ENCODE results near the gene KCNG2.
"Not testable (repeated sequence)": the region's sequence is repeated elsewhere in the genome, so short reads cannot be mapped to it uniquely, and the experiment has no call there.

The KCNG2 gene, protein sequence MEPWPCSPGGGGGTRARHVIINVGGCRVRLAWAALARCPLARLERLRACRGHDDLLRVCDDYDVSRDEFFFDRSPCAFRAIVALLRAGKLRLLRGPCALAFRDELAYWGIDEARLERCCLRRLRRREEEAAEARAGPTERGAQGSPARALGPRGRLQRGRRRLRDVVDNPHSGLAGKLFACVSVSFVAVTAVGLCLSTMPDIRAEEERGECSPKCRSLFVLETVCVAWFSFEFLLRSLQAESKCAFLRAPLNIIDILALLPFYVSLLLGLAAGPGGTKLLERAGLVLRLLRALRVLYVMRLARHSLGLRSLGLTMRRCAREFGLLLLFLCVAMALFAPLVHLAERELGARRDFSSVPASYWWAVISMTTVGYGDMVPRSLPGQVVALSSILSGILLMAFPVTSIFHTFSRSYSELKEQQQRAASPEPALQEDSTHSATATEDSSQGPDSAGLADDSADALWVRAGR

DNA sequence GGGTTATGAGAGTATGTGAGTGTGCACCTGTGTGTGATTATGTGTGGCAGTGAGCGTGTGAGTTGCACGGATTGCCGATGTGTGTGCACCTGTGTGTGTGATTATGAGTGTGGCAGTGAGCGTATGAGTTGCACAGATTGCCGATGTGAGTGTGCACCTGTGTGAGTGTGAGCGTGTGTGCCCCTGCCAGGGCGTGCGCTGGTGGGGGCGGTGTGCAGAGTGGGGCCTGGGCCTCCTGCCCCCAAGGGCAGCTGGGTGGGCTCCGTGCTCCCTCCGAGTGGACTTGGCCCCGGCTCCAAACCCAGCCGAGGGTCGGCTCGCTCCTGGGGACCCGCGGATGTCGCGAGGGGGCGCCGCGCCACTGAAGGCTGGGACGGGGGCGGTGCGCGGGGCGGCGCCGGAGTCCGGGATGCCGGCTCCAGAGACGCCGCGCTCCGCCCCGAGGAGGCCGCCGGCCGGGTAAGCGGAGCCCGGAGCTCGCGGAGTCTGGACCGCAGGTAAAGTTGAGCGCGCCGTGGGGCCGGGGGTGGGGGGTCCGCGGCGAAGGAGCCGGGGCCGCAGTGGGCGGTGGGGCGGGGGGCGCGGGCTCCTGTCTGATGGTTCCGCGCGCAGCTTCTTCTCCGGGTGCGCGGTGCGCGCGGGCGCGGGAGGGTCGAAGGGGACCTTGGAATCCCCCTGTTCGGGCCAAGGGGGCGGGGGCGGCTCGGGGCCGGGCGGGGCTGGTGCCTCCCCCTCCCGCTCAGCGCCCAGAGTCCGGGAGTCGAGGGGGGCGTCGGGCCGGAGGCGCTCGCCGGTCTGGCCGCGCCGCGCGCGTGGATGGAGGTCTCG lies at the start of gene KCNG2:
TSS of gene KCNG2 (plus strand) at position 421 of the 828 bp plus-strand sequence. CDS start 65,730 bp downstream, outside the sequence.
- peak; percentile 55 for DNase-seq

DNA sequence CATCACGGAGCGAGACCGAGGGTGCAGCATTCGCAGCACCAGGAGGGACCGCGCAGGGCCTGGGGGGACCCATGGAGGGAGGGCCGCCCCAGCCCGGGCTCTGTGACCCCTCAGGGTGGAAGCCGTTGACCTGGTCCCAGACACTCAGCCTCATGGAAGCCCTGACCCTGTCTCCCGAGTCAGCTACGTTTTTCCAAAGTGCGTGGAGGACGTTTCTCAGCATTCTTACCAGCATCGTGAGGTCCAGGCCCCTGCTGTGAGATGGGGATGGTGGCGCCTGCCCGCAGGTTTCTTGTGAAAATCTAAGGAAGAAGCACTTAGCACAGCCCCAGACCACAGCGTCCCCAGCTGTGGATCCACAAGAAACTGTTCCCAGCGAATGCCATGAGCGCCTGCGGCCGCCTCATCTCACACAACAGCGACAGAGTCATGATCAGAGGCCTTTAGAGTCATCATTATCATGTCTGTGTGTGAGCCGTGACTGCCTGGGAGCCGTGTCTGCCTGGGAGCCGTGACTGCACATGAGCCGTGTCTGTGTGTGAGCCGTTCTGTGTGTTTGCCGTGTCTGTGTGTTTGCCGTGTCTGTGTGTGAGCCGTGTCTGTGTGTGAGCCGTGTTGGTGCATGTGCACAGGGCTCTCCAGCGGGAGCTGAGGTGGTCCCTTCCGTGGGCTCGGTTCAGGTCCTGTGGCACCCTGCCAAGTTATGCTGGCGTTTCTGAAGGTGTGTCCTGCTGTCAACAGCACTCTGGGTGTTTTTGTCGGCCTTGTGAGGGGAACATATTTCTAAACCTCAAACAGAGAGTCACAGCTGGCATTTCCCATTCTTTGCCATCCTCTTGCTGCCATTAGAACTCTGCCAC lies 49.2 kb upstream of the KCNG2 start:
- DNase-seq: no peak

DNA sequence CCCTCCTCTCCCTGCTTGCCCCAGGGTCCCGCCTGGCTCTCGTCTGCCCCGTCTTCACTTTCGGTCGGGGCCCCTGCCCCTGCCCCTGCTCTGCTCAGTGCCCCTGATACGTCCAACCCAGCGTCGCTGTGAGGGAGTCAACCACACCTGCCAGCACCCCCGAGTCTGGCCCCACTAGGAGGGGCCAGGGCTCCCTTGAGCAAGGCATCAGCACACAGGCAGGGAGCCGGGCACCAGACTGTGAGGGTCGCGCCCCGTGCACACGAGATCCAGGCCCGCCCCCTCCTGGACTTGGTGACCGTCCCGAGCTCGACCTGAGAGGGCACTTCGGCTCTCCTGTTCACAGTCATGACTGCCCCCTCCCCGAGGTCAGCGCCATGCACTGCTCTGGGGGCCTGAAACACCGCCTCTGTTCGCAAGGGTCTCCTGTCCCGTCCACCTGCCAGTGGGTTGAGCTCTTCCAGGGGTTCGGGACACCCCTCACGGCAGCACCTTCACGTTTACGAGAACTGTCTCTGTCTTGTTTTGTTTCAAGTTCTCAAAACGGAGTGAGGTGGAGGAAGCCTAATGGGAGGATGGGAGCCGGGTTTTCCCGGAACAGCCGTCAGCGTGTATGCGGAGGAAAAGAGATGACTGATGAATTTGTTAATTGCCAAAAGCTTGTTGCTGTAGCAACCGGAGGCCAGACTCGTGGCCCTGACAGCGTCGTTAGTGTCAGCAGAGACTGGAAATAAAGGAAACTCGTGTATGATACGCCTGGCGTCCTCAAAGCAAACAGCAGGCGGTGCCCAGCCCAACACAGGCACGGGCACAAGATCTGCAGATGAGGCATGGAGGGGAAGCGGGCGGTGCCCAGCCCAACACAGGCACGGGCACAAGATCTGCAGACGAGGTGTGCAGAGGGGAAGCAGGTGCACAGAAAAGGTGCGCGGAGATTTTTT lies 48.2 kb upstream of the KCNG2 start:
- no peak for DNase-seq

DNA sequence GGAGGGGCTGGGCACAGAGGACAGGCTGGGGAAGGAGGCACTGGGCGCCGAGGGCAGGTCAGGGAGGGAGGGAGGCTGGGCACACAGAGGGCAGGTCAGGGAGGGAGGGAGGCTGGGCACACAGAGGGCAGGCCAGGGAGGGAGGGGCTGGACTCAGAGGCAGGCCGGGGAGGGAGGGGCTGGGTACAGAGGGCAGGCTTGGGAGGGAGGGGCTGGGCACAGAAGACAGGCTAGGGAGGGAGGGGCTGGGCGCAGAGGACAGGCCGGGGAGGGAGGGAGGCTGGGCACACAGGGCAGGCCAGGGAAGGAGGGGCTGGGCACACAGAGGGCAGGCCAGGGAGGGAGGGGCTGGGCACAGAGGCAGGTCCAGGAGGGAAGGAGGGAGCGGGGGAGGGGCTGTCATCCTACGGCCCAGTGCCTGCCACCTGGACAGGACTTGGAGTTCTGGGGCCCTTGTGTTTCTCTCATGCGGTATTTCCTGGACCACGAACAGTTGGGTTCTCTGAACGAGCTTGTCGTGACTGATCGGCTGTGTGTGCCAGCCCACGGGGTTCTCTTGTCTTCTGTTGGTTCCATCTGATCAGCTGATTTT lies 46.7 kb upstream of the KCNG2 start:
- DNase-seq: peak; percentile 6

DNA sequence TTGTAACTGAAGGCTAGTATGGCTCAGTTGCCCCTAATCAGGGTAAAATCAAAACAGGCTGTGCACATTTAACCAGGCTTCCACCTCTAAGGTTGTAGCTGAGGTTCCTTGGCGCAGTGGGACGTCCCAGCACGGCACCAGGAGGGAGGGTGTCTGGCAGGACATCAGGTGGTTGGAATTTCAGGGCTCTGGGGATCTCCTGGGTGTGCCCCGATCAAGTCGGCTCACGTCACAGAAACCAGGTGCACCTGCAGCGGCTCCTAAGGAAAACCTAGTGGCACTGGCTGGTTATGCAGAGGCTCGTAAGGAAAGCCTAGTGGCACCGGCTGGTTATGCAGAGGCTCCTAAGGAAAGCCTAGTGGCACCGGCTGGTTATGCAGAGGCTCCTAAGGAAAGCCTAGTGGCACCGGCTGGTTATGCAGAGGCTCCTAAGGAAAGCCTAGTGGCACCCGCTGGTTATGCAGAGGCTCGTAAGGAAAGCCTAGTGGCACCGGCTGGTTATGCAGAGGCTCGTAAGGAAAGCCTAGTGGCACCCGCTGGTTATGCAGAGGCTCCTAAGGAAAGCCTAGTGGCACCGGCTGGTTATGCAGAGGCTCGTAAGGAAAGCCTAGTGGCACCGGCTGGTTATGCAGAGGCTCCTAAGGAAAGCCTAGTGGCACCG lies 45.7 kb upstream of the KCNG2 start:
- DNase-seq: not testable (repeated sequence)

DNA sequence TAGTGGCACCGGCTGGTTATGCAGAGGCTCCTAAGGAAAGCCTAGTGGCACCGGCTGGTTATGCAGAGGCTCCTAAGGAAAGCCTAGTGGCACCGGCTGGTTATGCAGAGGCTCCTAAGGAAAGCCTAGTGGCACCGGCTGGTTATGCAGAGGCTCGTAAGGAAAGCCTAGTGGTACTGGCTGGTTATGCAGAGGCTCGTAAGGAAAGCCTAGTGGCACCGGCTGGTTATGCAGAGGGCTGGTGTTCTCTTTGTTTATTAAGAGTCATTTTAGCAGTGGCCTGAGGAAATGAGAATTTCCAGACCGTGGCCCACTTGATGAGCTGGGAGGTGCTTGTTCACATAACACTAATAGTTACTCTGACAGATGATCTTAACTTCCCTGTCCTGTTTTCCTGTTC lies 44.8 kb upstream of the KCNG2 start:
- DNase-seq: not testable (repeated sequence)

DNA sequence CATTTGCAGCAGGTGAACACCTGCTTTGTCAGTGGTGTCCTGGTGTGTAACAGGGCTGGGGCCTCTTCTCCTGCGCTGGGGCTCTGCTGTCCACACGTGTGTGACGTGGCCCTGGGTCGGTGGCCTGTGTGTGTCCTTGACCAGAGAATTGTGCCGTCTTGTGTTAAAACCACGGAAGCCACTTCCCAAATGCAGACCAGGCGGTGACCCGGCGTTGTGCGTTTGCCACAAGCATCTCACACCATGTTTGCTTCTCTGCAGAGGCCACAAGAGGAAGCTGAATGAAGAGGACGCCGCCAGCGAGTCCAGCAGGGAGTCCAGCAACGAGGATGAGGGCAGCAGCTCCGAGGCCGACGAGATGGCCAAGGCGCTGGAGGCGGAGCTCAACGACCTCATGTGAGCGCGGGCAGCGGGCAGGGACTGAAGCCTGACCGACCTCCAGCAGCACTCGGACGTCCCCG lies 44.3 kb upstream of the KCNG2 start:
- DNase-seq: no peak

DNA sequence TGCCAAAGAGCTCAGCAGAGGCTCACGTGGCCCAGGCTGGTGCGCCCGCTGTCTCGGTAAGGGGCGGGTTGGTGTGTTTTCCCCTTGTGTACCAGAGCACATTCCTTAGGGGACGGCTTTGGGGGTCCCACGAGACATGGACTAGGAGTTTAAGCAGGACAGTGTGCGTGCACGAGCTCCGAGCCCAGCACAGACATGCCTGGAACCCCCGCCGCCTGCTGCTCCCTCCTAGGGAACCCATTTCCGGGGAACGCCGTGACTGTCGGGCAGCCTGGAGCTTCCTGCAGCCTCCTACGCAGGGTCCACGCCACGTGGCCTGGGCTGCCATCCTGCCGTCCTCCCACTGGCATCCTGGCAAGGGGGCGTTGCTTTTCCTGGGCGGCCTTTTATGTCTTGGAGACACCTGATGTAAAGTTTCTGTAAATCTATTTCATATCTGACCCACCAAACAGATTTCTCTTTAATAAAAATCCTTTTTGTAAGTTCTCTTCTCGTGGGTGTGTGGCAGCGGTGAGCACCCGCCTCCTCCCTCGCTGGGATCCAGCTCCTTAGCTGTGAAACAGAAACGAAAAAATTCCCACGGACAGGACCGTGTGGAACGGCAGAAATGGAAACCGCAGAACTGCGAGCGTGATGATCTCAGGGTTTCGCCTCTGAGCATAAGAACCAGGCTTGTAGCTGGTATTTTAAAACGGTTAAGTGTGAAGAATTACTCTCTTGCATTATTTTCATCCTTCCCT lies 43.5 kb upstream of the KCNG2 start:
- DNase-seq: no peak

DNA sequence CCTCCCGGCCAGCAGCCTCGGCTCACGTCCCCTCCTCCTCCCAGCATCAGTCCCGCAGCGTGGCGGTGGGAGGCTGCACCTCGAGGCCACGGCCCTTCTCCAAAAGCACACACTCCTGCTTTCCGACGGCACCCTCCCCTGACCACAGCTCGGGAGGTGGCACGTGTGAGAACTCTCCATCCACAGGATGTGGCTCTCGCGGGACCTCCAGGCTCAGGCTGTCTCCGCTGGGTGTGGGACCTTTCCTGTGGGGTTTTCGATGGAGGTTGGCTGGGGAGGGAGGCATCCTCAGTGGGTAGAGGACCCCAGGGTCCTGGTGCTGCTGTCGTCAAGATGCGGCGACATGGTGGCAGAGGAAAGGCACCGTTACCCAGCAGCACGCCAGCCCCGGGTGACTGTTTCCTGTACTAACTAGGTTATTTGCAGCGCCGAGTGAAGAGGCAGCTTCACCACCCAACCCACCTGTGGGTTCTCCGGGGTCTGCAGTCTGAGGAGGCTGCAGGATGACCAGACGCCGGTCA lies 42.8 kb upstream of the KCNG2 start:
- no peak for DNase-seq

DNA sequence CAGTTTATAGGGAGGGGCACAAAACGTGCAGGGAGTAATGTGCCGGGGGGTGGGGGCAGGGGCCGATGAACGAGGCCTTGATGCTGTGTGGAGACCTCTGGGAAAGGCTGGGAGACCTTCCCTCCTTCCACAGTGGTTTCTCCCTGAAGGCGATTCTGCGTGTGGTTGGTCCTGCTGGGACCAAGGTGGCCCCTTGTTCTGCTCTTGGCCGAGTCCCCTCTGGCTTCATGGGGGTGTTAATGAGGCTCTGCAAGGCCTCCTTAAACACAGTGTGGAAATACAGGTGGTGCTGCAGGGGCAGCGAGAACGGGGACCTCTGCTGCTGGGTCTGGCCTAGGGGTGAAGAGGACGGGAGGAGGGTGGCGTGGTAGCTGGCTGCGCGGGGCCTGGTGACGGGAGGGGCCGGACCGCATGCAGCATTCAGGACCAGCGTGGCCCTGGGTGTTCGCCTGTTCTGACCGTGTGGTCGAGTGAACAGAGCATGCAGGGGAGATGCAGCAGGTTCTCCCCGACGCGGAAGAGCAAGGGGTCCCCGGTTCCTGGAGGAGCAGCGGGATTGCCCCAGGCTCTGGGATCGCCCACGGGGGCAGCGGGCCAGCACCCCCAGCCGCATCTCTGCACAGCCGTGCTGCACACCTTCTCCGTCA lies 42.1 kb upstream of the KCNG2 start:
- DNase-seq: no peak

DNA sequence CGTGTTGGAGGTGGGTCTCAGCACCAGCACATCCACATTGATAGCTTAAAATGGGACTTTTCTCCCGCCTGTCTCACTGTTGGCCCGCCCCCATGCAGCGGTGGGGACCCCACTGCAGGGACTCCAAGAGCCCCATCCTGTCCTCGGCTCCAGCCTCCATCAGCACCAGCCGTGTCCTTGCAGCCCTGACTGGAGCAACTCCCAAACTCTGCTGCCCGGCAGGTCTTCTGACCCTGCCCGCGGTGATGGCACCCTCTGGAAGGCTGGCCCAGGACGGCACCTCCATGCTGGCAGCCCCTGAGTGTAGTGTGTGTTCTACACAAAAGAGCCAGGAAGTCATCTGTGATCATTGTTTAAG lies 41.6 kb upstream of the KCNG2 start:
- DNase-seq: no peak

DNA sequence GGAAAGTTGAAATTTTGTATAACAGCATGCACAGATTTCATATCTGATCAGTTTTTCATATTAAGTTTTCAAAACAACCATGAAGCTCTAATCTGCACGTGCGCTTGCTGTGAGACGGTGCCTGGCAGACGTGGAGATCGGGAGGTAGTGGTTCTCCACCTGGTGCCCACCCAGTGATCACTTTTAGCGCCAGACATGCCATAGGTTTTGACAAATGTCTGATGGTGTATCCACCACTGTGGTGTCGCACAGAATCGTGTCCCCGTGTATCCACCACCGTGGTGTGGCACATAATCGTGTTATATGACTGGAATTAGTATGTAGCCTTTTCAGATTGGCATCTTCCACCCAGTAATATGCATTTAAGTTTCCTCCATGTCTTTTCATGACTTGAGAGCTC lies 40.9 kb upstream of the KCNG2 start:
- DNase-seq: no peak

DNA sequence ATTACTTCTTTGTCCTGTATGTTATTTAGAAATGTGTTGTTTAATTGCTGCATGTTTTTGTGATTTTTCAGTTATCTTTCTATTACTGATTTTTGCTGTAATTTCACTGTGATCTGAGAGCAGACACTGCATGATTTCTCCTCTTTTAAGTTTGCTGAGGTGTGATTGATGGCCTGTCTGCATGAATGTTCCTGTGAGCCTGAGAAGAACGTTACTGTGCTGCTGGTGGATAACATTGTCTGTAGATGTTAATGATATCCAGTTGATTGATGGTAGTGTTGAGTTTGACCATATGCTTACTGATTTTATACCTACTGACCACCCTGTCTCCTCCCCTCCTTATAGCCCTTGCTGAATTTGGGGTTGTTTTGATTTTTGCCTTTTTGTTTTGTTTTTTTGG lies 37.4 kb upstream of the KCNG2 start:
- no peak for DNase-seq

DNA sequence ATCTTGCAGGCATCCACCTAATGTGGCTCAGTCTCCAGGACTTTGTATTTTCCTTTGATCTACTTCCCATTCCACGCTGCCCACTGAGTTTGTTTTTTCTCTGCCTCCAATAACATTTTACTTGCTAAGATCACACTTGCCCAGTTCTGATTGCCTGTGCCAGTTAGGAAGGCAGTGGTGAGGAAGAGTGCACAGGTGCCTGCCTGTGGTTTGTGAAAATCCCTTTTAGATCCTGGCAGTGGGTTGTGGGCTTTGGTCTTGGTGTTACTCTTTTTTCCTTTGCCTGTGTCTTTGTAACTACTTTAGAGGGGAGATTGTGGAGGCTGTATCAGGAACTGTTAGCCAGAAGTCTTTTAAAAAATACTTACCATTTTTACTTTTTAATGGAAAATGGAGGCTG lies 36.9 kb upstream of the KCNG2 start:
- no peak for DNase-seq

DNA sequence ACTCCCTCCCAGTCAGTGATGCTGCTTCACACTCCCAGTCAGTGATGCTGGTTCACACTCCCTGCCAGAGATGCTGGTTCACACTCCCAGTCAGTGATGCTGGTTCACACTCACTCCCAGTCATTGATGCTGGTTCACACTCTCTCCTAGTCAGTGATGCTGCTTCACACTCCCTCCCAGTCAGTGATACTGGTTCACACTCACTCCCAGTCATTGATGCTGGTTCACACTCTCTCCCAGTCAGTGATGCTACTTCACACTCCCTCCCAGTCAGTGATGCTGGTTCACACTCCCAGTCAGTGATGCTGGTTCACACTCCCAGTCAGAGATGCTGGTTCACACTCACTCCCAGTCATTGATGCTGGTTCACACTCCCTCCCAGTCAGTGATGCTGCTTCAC lies 34.3 kb upstream of the KCNG2 start:
- DNase-seq: no peak

DNA sequence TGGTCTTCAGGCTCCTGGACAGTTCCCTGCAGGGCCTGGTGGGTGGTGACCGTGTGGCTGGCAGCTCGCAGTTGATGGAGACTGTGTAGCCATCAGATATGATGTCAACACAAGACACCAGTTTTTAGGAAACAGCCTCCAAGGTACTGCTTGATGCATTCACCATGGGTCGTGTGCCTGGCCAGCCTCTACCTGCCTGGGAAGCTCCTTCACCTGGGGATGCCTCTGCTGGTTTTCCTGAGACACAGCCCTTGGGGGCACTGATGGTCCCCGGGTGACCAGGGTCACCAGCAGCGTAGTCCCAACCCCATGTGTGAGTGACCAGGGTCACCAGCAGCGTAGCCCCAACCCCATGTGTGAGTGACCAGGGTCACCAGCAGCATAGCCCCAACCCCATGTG lies 33.6 kb upstream of the KCNG2 start:
- no peak for DNase-seq

DNA sequence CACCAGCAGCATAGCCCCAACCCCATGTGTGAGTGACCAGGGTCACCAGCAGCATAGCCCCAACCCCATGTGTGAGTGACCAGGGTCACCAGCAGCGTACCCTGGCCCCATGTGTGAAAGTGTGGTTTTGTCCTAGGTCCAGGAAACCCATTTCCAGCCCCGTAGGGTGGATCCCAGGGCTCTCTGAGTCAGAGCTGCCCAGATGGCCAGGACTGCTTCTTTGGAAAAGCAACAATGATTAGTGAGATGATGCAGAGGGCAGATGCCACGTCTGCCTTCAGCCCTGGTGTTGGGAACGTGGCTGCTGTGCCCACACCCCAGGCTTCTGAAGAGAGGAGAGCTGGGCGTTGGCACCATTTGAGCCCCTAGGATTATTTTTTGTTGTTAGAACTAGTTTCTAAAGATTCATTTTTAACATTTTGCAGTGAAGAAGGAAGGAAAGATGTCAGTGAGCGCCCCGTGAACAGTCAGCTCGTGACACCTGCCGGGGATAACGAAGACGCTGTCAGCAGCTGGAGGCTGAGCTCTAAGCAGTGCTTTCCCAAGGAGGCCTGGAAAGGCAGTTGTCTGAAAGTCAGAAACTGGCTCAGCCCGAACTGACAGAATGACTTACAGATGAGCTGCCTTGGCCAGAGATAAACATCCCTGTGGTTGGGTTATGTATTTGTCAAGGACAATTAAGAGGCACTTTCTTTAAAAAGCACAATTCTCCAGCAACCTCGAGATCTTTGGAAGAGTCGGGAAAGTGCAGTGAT lies 32.1 kb upstream of the KCNG2 start:
- DNase-seq: no peak

DNA sequence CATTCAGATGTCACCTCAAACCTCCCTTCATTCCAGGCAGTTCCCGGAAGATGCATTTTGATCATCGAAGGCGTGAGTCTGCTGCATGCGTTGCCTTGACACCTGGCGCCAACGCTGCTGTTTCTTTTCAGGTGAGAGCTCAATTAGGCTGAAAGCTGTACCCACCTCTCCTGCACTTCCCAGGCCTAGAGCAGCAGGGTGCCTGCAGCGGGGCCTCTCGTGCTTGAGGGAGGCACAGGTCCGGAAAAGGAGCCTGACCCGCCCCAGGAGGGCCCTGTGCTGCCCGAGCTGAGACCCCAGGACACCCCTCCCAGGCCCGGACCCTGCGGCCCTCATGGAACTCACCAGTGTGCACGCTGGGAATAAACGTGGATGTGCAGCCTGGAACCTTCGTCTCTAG lies 31.4 kb upstream of the KCNG2 start:
- no peak for DNase-seq

DNA sequence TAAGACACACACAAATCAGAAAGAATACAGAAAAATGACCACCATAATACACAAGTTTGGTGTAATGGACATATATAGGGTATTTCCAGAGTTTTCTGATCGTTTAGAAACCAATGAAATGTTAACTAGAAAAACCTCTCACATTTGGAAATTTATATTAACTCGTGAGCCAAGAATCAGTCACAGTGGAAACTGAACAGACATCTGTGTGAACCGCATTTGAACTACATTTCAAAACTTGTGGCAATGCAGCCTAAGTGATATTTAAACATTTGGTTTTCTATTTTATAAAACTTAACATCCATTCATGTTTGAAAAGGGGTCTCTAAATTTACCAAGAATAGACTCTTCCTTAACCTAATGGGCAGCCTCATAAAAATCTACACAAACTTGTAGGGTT lies 29.0 kb upstream of the KCNG2 start:
- no peak for DNase-seq
